Right atrium auricular region (tissue), 2 donors: ENCODE data around the gene TRPM1. TPM values are rescaled to one million over a fixed set of nuclear protein-coding genes. Genes with fewer than 3 reads are reported as not detected.

Experiments used
- DNase-seq: peaks from one replicate; pipeline ENCODE4 v3.0.0-alpha.2; 2019; ENCODE audit warnings: low spot score
- H3K27ac ChIP-seq, 2 donors: fragments of 200-600 bp; sonication (generic); 1 replicate in 1 of 2; 2 replicates in 1 of 2; pipeline ENCODE4 v1.5.1; 2016 to 2019
- H3K27me3 ChIP-seq, 2 donors: fragments of 200-600 bp; sonication (generic); one replicate each; pipeline versions ENCODE4 v1.5.1 to v1.6.0; 2017 to 2019
- H3K36me3 ChIP-seq: fragments of 200-600 bp; sonication (generic); one replicate; pipeline ENCODE4 v1.5.1; 2016
- H3K4me1 ChIP-seq, 2 donors: fragments of 200-600 bp; sonication (generic); one replicate each; pipeline versions ENCODE4 v1.5.1 to v1.6.0; 2017 to 2019
- H3K4me3 ChIP-seq, 2 donors: fragments of 200-600 bp; sonication (generic); 1 replicate in 1 of 2; 2 replicates in 1 of 2; pipeline ENCODE4 v1.5.1; 2017 to 2019; ENCODE audit warnings: mild to moderate bottlenecking in 1 of 2, moderate library complexity in 1 of 2
- H3K9me3 ChIP-seq, 2 donors: fragments of 200-600 bp; sonication (generic); one replicate each; pipeline ENCODE4 v1.5.1; 2019
- total RNA-seq, 2 donors: library from RNA; depleted of rRNA; stranded (reverse); fragments of >200 nt; gene quantifications; one replicate each; pipeline ENCODE4 v1.1.0, GENCODE V29; 2016
- TF ChIP-seq, protein P1 (sequence below), 2 donors: fragments of 200-600 bp; sonication (generic); IDR thresholded peaks; one replicate each; pipeline ENCODE4 v1.5.1; 2019; ENCODE audit warnings: antibody characterized with exemption in 2 of 2

Gene TRPM1
- total RNA-seq, 2 donors from 2014 or later: not detected

DNA sequence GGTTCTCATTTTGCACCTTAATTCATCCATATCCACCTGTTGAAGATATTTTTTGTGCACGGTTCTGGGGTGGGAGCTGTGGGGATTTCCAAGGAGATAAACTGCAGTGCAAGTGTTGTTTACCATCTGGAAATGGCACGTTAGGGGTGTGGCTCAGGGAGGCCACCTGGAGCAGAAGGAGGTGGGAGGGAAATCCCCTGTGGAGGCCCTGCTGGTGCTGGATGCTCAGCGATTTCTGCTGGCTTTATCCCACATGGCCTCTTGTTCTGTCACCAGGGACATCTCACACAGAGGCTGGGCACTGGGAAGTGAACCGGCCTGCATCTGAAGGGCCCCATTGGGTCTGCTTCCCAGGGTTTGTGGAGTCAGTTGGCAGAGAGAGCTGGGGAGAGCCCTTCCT, 24.3 kb downstream of the TRPM1 start:
- Histone ChIP-seq H3K4me3 (no peak overlapping the region), H3K27me3 (no peaks in the 10 kb centered on the region), H3K27ac (no peak overlapping the region), H3K4me1 (peaks cover 0 to 6% of the 10 kb centered on the region in 2 donors), H3K9me3 (no peaks in the 10 kb centered on the region), H3K36me3 (no peaks in the 10 kb centered on the region)
- TF ChIP-seq, protein P1, sequence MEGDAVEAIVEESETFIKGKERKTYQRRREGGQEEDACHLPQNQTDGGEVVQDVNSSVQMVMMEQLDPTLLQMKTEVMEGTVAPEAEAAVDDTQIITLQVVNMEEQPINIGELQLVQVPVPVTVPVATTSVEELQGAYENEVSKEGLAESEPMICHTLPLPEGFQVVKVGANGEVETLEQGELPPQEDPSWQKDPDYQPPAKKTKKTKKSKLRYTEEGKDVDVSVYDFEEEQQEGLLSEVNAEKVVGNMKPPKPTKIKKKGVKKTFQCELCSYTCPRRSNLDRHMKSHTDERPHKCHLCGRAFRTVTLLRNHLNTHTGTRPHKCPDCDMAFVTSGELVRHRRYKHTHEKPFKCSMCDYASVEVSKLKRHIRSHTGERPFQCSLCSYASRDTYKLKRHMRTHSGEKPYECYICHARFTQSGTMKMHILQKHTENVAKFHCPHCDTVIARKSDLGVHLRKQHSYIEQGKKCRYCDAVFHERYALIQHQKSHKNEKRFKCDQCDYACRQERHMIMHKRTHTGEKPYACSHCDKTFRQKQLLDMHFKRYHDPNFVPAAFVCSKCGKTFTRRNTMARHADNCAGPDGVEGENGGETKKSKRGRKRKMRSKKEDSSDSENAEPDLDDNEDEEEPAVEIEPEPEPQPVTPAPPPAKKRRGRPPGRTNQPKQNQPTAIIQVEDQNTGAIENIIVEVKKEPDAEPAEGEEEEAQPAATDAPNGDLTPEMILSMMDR (IDR thresholded peaks at IDR 0.05): no peak
- no peak for DNase-seq

DNA sequence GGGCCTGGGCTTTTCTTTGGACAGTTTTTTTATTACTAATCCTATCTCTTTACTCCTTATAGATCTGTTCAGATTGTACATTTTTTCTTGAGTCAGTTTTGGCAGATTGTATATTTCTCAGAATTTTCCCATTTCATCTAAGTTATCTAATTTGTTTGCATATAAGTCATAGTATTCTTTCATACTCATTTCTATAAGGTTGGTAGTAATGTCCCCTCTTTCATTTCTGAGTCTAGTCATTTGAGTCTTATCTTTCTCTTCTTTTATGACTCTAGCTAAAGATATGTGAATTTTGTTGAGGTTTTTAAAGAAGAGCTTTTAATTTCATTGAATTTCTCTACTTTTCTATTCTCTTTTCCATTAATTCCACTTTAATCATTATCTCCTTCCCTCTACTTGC, 27.2 kb downstream of the TRPM1 start:
- H3K9me3 ChIP-seq: no peaks in the 10 kb centered on the region

DNA sequence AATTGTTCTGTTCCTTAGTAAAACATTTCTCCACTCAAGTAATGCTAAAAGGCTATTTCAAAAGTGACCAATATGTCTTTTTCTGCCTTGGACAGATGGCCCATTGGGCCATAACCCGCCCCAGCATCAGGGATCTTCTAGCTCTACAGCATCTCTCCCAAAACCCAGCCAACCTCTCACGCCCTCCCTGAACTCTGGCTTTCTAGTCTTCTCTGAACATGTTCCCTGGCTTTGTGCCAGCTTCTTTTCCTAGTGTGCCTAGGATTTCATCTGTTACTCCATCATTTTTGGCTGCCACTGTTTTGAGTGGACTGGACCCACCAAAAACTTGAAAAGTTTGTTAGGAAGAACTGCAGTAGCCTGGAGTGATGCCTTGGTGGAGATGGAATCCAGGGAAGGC, 30.7 kb downstream of the TRPM1 start:
- TF ChIP-seq, protein P1 (IDR thresholded peaks at IDR 0.05): no peak
- Histone ChIP-seq H3K4me1 (no peaks in the 10 kb centered on the region), H3K36me3 (no peaks in the 10 kb centered on the region), H3K9me3 (no peaks in the 10 kb centered on the region), H3K27ac (no peak overlapping the region), H3K4me3 (no peak overlapping the region), H3K27me3 (no peaks in the 10 kb centered on the region)
- peak; percentile 49 for DNase-seq

More for the DNA sequence above, 27.2 kb downstream of the TRPM1 start:
- TF ChIP-seq, protein P1 (IDR thresholded peaks at IDR 0.05): no peak
- Histone ChIP-seq H3K27ac (no peak overlapping the region), H3K36me3 (no peaks in the 10 kb centered on the region), H3K27me3 (no peaks in the 10 kb centered on the region), H3K4me1 (no peaks in the 10 kb centered on the region), H3K4me3 (no peak overlapping the region)
- no peak for DNase-seq

DNA sequence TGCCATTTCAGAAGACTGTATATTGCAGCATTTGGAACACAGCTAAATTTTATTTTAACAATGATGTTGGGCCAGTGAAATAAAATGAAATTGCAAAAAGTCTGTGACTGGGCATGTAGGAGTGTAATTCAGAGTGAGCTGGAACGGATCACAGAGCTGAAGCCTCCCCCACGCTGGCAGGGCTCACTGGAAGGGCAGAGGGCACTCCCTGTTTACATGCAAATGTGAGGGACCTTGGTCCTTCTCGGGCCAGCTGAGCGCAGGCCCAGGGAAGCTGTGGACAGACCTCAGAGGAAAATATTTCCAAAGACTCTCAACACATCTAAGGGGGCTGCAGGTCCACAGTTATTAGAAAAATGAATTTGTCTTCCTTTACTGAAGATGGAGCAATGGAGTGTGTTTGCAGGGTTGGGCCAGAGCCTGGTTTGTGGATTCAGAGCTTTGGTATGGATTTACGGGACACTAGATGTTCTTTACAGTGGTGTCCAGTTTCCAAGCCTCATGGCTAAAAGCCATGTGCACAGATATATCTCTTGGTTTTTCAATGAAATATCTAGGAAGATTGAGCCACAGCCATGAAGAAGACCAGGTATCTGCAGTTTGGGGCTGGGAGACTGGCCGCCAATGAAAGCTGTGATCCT, 32.0 kb downstream of the TRPM1 start:
- TF ChIP-seq, protein P1 (IDR thresholded peaks at IDR 0.05): no peak
- H3K9me3 ChIP-seq: no peaks in the 10 kb centered on the region

DNA sequence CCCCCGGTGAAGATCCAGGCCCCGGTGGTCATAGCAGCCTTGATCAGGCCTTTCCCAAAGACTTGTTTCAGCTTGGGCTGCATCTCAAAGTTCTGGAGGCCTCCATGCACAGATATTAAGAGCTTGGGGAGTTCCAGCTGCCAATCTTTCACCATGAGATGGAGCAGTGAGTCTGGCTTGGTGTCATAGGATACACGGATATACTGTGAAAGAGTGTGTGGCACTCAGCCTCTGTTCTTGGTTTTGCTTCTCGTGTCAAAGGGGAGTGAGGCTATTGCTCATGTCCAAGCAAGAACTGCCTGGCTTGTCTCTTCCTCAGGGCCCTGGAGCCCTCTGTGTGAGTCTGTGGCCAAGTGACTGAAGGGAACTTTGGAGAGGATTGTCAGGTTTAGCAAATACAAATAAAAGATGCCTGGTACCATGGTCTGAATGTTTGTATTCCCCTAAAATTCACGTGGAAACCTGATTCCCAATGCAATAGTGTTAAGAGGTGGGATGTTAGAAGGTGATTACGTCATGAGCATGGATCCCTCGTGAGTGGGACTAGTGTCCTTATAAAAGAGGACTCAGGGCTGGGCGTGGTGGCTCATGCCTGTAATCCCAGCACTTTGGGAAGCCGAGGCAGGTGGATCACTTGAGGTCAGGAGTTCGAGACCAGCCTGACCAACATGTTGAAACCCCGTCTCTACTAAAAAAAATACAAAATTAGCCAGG, 33.5 kb downstream of the TRPM1 start:
- DNase-seq: peak; percentile 21
- no peak overlapping the region for H3K4me3 ChIP-seq
- H3K4me1 ChIP-seq: no peaks in the 10 kb centered on the region
- no peaks in the 10 kb centered on the region for H3K36me3 ChIP-seq
- no peaks in the 10 kb centered on the region for H3K9me3 ChIP-seq
- no peaks in the 10 kb centered on the region for H3K27me3 ChIP-seq
- H3K27ac ChIP-seq: no peak overlapping the region
- TF ChIP-seq, protein P1 (IDR thresholded peaks at IDR 0.05): no peak

More for the DNA sequence above, 32.0 kb downstream of the TRPM1 start:
- no peak overlapping the region for H3K4me3 ChIP-seq
- peak; percentile 58 for DNase-seq
- H3K27ac ChIP-seq: no peak overlapping the region
- no peaks in the 10 kb centered on the region for H3K36me3 ChIP-seq
- no peaks in the 10 kb centered on the region for H3K27me3 ChIP-seq
- no peaks in the 10 kb centered on the region for H3K4me1 ChIP-seq
